Fibroblast of mammary gland (primary cell): Measurements from ENCODE around the gene CX3CR1.

Source experiments
- DNase-seq: peaks from one replicate; pipeline ENCODE4 v3.0.0-alpha.2; 2010; ENCODE audit warnings: low read depth
- H3K4me3 ChIP-seq: 2 replicates; pipeline ENCODE4 v1.5.1; 2011; ENCODE audit warnings: low read depth, mild to moderate bottlenecking, low read length, moderate library complexity; ENCODE audit not compliant: control insufficient read depth
- TF ChIP-seq, protein P1 (sequence below): conservative IDR thresholded peaks from 2 replicates; pipeline ENCODE4 v1.5.1; 2011; ENCODE audit warnings: low read depth, low read length, inconsistent platforms; ENCODE audit not compliant: control insufficient read depth, insufficient read depth

The CX3CR1 gene

DNA sequence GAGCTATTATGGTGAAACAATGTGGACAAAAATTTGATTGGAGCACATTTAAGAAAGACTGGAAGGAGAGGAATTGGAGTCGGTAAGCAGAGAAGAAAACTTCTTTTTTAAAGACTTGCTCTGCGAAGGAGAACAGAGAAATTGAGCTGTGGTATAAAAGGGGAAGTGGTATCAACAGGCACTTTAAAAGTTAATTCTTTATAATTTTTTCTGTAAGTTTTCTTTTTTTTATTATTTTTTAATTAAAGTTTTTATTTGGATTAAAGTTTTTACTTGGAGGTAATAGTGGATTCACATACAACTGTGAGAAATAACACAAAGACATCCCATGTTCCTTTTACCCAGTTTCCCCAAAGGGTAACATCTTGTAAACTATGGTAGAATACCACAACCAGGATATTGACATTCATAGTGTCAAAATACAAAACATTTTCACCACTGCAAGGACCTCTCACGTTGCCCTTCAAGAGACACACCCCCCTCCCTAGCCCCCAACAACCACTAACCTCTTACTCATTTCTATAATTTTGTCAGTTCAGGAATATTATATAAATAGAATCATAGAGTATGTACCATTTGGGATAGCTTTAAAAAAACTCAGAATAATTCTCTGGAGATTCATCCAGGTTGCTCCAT, 53.6 kb downstream of the CX3CR1 start:
- no peak overlapping the region for H3K4me3 ChIP-seq
- DNase-seq, result no peak
- TF ChIP-seq, protein P1, sequence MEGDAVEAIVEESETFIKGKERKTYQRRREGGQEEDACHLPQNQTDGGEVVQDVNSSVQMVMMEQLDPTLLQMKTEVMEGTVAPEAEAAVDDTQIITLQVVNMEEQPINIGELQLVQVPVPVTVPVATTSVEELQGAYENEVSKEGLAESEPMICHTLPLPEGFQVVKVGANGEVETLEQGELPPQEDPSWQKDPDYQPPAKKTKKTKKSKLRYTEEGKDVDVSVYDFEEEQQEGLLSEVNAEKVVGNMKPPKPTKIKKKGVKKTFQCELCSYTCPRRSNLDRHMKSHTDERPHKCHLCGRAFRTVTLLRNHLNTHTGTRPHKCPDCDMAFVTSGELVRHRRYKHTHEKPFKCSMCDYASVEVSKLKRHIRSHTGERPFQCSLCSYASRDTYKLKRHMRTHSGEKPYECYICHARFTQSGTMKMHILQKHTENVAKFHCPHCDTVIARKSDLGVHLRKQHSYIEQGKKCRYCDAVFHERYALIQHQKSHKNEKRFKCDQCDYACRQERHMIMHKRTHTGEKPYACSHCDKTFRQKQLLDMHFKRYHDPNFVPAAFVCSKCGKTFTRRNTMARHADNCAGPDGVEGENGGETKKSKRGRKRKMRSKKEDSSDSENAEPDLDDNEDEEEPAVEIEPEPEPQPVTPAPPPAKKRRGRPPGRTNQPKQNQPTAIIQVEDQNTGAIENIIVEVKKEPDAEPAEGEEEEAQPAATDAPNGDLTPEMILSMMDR, result no peak

DNA sequence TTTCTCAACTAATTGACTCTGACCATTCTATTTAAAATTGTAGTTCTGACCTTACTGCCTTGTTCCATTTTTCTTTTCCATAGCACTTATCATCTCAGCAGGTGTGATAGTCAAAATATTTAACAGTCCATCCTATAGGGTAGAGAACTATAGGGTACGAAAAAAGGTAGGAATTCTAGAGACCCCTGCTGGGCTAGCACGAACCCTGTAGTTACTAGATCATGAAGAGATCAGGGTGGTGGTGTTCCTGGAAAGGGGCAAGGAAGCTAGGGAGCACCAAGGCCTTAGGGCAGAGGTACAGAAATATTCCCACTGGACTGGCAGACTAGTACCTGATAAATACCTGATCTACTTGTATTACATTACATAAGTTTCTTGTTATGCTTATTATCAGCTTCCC, 55.5 kb downstream of the CX3CR1 start:
- no peak for DNase-seq
- no peak overlapping the region for H3K4me3 ChIP-seq
- TF ChIP-seq, protein P1, result no peak

DNA sequence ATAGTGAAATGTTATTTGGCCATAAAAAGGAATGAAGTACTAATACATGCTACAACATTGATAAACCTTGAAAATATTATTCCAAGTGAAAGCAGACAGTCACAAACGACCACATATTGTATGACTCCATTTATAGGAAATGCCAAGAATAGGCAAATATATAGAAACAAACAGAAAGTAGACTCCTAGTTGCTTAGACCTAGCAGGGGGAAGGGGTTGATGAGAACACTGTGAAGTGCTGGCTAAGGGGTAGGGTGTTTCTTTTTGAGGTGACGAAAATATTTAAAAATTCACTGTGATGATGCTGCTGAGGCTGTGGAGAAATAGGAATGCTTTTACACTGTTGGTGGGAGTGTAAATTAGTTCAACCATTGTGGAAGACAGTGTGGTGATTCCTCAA, 56.9 kb downstream of the CX3CR1 start:
- no peak overlapping the region for H3K4me3 ChIP-seq
- TF ChIP-seq, protein P1, result no peak
- DNase-seq, result no peak

DNA sequence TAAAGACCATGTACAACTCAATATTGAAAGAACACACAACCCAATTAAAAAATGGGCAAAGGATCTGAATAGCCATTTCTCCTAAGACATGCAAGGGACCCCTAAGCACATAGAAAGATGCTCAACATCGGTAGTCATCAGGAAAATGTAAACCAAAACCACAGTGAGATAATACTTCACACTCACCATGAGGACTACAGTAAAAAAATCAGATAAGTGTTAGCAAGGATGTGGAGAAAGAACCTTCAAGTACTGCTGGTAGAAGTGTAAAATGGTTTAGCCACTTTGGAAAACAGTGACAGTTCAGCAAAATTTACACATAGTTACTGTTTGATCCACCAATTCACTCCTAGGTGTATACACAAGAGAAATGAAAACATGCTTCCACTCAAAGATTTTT, 57.4 kb downstream of the CX3CR1 start:
- TF ChIP-seq, protein P1, result no peak
- no peak for DNase-seq
- no peak overlapping the region for H3K4me3 ChIP-seq

DNA sequence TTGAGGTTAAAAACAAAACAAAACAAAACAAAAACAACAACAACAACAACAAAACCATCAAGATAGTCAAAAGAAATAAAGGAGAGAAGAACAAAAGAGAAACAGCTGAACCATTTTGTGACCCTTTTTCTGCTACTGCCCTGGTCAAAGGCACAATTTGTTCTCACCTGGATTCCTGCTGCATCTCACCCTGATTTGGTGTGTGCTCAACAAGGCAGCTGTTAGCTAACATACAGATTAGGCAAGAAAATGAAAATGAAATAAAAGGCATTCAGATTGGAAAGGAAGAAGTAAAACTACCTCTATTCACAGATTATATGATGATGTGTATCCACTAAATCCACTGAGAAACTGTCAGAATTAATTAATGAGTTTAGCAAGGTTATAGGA, 58.7 kb downstream of the CX3CR1 start:
- no peak for DNase-seq
- TF ChIP-seq, protein P1, result no peak
- H3K4me3 ChIP-seq, result no peak overlapping the region

DNA sequence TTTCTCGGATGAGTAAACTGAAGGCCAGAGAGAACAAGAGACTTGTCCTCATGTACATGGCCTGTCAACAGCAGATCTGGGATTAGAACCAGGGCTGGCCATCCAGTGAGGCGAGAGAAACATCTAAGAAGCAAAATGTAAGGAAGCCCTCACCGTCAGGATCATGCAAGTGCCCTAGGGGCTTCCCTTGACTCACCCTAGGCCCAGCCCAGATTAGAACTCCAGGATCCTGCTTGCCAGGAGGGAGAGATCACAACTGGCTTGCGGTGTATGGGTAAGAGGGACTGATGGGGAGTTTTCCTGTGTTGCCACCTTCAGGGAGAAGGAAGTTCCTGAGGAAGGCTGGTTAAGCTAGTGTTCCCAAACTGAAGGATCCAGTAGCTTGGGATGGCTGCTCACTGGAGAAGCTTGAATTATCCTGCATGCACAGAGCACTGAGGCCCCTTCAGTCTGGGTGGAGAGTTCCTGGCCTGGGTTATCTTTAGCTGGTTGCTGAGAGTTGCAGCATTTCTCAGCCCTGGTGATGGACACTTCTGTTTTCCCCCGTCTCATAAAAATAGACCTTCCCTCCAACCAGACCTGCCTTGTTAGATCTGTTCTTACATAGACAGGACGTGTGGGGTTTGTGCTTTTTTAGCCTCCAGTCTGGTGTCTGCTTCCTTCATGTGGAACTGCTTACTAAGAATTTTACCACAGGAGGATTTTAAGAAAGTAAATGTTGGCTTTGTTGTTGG, 59.3 kb downstream of the CX3CR1 start:
- no peak overlapping the region for H3K4me3 ChIP-seq
- DNase-seq, result no peak

More for the DNA sequence above, 59.3 kb downstream of the CX3CR1 start:
- TF ChIP-seq, protein P1, result no peak
